ENCODE results near the gene HSPA12A.

HSPA12A gene

DNA sequence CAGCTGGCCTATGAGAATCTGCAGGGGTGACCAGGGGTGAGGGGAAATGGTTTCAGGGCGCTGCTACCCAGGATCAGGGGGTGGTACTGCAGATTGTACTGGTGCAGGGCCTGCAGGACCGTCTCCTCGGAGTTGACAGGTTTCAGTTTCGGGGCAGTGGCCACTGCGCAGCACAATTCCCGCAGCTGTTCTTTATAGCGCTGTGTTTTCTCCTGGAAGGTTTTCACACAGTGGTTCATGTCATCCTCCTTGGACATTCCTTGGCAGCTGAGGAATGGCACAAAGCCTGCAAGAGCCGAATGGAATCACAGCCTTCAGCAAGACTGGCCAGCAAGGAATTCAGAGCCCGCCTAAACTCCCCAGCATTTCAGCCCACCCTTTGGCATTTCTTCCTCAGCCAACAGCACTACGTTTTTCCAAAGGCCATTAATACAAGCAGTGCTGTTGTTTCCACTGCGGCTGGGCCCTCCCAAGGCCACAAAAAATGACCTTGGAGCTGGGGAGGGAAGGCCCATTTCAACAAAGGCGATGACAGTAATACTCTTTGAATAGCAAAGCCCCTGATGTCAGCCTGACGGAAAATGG lies 76.7 kb downstream of the HSPA12A start:
- Histone ChIP-seq H3K36me3 (no peaks in the 10 kb centered on the region), H3K9me3 (ENCODE audit: severe bottlenecking) (peaks cover 3% of the 10 kb centered on the region), H3K27ac (no peak overlapping the region), H3K27me3 (ENCODE audit: insufficient read depth, low read depth, severe bottlenecking) (no peaks in the 10 kb centered on the region), H3K4me3 (ENCODE audit: low read depth, low read length) (no peak overlapping the region)
- no peak for DNase-seq
- TF ChIP-seq, protein P1, sequence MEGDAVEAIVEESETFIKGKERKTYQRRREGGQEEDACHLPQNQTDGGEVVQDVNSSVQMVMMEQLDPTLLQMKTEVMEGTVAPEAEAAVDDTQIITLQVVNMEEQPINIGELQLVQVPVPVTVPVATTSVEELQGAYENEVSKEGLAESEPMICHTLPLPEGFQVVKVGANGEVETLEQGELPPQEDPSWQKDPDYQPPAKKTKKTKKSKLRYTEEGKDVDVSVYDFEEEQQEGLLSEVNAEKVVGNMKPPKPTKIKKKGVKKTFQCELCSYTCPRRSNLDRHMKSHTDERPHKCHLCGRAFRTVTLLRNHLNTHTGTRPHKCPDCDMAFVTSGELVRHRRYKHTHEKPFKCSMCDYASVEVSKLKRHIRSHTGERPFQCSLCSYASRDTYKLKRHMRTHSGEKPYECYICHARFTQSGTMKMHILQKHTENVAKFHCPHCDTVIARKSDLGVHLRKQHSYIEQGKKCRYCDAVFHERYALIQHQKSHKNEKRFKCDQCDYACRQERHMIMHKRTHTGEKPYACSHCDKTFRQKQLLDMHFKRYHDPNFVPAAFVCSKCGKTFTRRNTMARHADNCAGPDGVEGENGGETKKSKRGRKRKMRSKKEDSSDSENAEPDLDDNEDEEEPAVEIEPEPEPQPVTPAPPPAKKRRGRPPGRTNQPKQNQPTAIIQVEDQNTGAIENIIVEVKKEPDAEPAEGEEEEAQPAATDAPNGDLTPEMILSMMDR (IDR thresholded peaks at IDR 0.05; ENCODE audit: low read depth, low read length): no peak

DNA sequence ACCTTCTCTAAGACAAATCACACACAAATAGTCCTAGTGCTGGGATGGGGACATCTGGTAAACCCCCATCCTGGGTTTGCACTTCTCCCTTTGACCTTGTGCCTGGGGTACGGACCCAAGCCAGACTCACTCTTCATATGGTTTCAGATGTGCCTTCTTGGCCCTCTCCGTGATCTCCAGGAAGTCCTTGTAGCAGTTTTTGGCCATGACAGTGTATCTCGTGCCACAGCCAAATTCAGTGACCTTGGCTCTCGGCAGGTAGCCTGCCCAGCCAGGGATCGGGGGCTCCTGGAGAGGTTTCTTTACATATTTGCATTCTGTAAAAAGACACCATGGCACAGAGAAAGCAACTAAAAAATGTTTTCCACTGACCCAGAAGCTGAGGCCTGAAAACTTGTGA lies 77.7 kb downstream of the HSPA12A start:
- no peak overlapping the region for H3K27ac ChIP-seq
- H3K27me3 ChIP-seq (ENCODE audit: insufficient read depth, low read depth, severe bottlenecking): no peaks in the 10 kb centered on the region
- H3K9me3 ChIP-seq (ENCODE audit: severe bottlenecking): peaks cover 3% of the 10 kb centered on the region
- DNase-seq: no peak
- H3K36me3 ChIP-seq: no peaks in the 10 kb centered on the region
- TF ChIP-seq, protein P1 (IDR thresholded peaks at IDR 0.05; ENCODE audit: low read depth, low read length): no peak
- H3K4me3 ChIP-seq (ENCODE audit: low read depth, low read length): no peak overlapping the region

DNA sequence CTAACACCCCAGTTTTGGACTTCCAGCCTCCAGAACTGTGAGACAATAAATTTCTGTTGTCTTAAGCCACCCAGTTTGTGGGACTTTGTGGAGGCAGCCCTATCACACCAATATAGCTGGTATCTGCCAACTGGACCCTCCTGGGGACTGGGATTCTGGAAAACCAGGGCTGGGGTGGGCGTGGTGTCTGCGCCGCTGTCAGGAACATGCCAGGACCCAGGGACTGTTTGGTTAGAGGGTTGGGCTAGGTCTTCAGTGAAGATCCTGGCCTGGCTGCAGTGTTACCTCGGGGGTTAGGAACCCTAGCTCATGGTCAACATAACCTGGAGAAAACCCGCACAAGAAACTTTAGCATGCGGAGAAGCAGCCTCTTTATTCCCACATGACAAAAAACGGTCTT lies 79.0 kb downstream of the HSPA12A start:
- no peak for DNase-seq
- no peaks in the 10 kb centered on the region for H3K36me3 ChIP-seq
- H3K27ac ChIP-seq: no peak overlapping the region
- TF ChIP-seq, protein P1 (IDR thresholded peaks at IDR 0.05; ENCODE audit: low read depth, low read length): no peak
- peaks cover 3% of the 10 kb centered on the region for H3K9me3 ChIP-seq (ENCODE audit: severe bottlenecking)
- H3K4me3 ChIP-seq (ENCODE audit: low read depth, low read length): no peak overlapping the region
- H3K27me3 ChIP-seq (ENCODE audit: insufficient read depth, low read depth, severe bottlenecking): no peaks in the 10 kb centered on the region

DNA sequence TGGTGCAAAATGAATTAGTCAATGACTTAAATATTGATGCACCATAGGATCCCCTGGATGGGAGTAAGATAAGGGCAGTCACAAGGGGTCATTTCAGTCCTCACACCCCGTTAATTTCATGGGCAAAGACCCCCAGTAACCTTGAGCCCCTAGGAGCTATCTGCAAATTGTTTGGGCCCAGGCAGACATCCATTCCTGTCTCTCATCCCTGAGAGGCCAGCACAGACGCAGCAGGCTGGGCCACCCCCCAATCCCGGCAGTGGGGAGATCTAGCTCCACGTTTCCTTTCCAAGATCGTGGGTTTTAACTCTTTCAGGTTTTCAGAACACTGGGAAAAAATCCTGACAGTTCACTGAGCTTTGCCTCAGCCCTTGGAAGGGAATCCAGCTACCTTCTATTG lies 81.5 kb downstream of the HSPA12A start:
- TF ChIP-seq, protein P1 (IDR thresholded peaks at IDR 0.05; ENCODE audit: low read depth, low read length): no peak
- DNase-seq: no peak

DNA sequence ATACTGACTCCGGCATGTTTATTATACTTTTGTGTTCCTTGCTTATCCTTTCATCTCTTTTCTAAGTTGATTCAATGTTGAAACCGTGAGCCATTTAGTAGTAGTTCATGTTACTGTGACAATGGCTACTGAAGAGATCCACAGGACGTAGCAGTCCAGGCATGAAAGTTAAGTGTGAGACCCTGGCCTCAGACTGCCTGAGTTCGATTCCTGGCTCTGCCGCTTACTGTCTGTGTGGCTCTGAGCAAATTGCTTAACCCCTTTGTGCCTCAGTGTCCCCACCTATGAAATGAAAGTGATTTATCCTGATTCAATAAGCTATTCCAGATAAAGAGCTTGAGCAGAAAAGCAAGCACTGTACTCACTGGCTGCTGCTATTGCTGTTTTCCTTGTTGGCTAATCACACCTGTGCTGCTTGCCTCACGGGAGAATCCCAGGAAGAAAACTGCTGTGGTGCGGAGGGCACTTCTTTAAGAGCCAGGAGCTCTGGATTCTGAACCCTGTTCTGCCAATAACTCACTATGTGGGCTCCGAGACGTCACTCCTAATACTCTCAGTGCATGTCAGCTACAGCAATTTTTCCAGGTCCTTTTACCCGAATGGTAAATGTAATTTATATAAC lies 83.2 kb downstream of the HSPA12A start:
- no peaks in the 10 kb centered on the region for H3K36me3 ChIP-seq
- no peak overlapping the region for H3K4me3 ChIP-seq (ENCODE audit: low read depth, low read length)
- no peak for DNase-seq
- H3K27me3 ChIP-seq (ENCODE audit: insufficient read depth, low read depth, severe bottlenecking): no peaks in the 10 kb centered on the region
- TF ChIP-seq, protein P1 (IDR thresholded peaks at IDR 0.05; ENCODE audit: low read depth, low read length): no peak
- H3K9me3 ChIP-seq (ENCODE audit: severe bottlenecking): no peaks in the 10 kb centered on the region
- H3K27ac ChIP-seq: no peak overlapping the region

More for the DNA sequence above, 81.5 kb downstream of the HSPA12A start:
- H3K4me3 ChIP-seq (ENCODE audit: low read depth, low read length): no peak overlapping the region
- no peak overlapping the region for H3K27ac ChIP-seq
- H3K27me3 ChIP-seq (ENCODE audit: insufficient read depth, low read depth, severe bottlenecking): no peaks in the 10 kb centered on the region
- H3K36me3 ChIP-seq: no peaks in the 10 kb centered on the region
- no peaks in the 10 kb centered on the region for H3K9me3 ChIP-seq (ENCODE audit: severe bottlenecking)
